ENCODE data around the gene WSCD1. TPM values are rescaled to one million over a fixed set of nuclear protein-coding genes. Genes with fewer than 3 reads are reported as not detected.

The WSCD1 gene
- total and polyA plus RNA-seq, 9 donors, result 0.53 to 4.4 (median 1.7) TPM

GRCh38 chr17:6110592-6110991, 40.4 kb downstream of the WSCD1 start:
- Histone ChIP-seq H3K27ac (no peak overlapping the region), H3K4me3 (no peak overlapping the region), H3K27me3 (no peaks in the 10 kb centered on the region), H3K4me1 (ENCODE audit: insufficient read depth) (no peaks in the 10 kb centered on the region), H3K9me3 (no peaks in the 10 kb centered on the region), H3K36me3 (no peaks in the 10 kb centered on the region)
- intact Hi-C loops (cut with DNase I), result loop anchor here in 1 of 4 donors (10.0 kb wide), 1 partner anchor 54 kb away; no protein-coding TSS in a partner anchor
- TF ChIP-seq POLR2A (IDR thresholded peaks at IDR 0.05) (no peak), CTCF (IDR thresholded peaks at IDR 0.05) (no peak), EP300 (IDR thresholded peaks at IDR 0.05) (no peak)
- 86 to 89% (median 87%) methylated on average over 7 of the region's 7 CpGs for WGBS, 3 donors
- DNase-seq, result no peak

GRCh38 chr17:6120351-6120750, 50.2 kb downstream of the WSCD1 start:
- no peaks in the 10 kb centered on the region for H3K9me3 ChIP-seq
- H3K4me3 ChIP-seq, result no peak overlapping the region
- DNase-seq, result no peak
- H3K4me1 ChIP-seq (ENCODE audit: insufficient read depth), result no peaks in the 10 kb centered on the region
- TF ChIP-seq POLR2A (IDR thresholded peaks at IDR 0.05) (no peak), EP300 (IDR thresholded peaks at IDR 0.05) (no peak), CTCF (IDR thresholded peaks at IDR 0.05) (no peak)
- no peaks in the 10 kb centered on the region for H3K36me3 ChIP-seq
- intact Hi-C loops (cut with DNase I), result no loop called here
- WGBS, 3 donors, result 85 to 90% (median 86%) methylated on average over 34 of the region's 34 CpGs
- H3K27me3 ChIP-seq, result no peaks in the 10 kb centered on the region
- H3K27ac ChIP-seq, result no peak overlapping the region

- no peak for TF ChIP-seq CTCF (IDR thresholded peaks at IDR 0.05)
- TF ChIP-seq EP300 (IDR thresholded peaks at IDR 0.05), result no peak
- no peak for TF ChIP-seq POLR2A (IDR thresholded peaks at IDR 0.05)
- no peaks in the 10 kb centered on the region for H3K4me1 ChIP-seq (ENCODE audit: insufficient read depth)
- intact Hi-C loops (cut with DNase I), result no loop called here
- H3K27me3 ChIP-seq, result no peaks in the 10 kb centered on the region
- H3K9me3 ChIP-seq, result no peaks in the 10 kb centered on the region
- H3K4me3 ChIP-seq, result no peak overlapping the region
- H3K36me3 ChIP-seq, result no peaks in the 10 kb centered on the region
- DNase-seq, result no peak
- H3K27ac ChIP-seq, result no peak overlapping the region
Measured at GRCh38 chr17:6124856-6125255, 54.7 kb downstream of the WSCD1 start.

GRCh38 chr17:6126768-6127167, 56.6 kb downstream of the WSCD1 start:
- 74 to 100% (median 84%) methylated on average over 1 of the region's 1 CpG for WGBS, 3 donors
- Histone ChIP-seq H3K27ac (no peak overlapping the region), H3K4me3 (no peak overlapping the region), H3K36me3 (no peaks in the 10 kb centered on the region), H3K27me3 (no peaks in the 10 kb centered on the region), H3K4me1 (ENCODE audit: insufficient read depth) (no peaks in the 10 kb centered on the region), H3K9me3 (no peaks in the 10 kb centered on the region)
- no peak for TF ChIP-seq CTCF (IDR thresholded peaks at IDR 0.05)
- TF ChIP-seq POLR2A (IDR thresholded peaks at IDR 0.05), result no peak
- TF ChIP-seq EP300 (IDR thresholded peaks at IDR 0.05), result no peak
- intact Hi-C loops (cut with DNase I), result no loop called here
- DNase-seq, result no peak

- H3K9me3 ChIP-seq, result no peaks in the 10 kb centered on the region
- 77 to 81% (median 80%) methylated on average over 2 of the region's 2 CpGs for WGBS, 3 donors
- no peak overlapping the region for H3K27ac ChIP-seq
- TF ChIP-seq CTCF (IDR thresholded peaks at IDR 0.05) (no peak), POLR2A (IDR thresholded peaks at IDR 0.05) (no peak), EP300 (IDR thresholded peaks at IDR 0.05) (no peak)
- no peak overlapping the region for H3K4me3 ChIP-seq
- intact Hi-C loops (cut with DNase I), result no loop called here
- no peaks in the 10 kb centered on the region for H3K36me3 ChIP-seq
- no peaks in the 10 kb centered on the region for H3K27me3 ChIP-seq
- H3K4me1 ChIP-seq (ENCODE audit: insufficient read depth), result no peaks in the 10 kb centered on the region
- DNase-seq, result no peak
Measured at GRCh38 chr17:6134721-6135120, 64.5 kb downstream of the WSCD1 start.

Data from ovary (tissue), 9 donors.